Natural killer cell treated with Interleukin-12 subunit alpha and Interleukin-12 subunit beta and Interleukin-15 and Interleukin-18, amount 100 ng/mL, for 72 hours (primary cell): Measurements from ENCODE around the gene MFSD8. TPM values are rescaled to one million over a fixed set of nuclear protein-coding genes. Genes with fewer than 3 reads are reported as not detected.
A peak's percentile ranks its signal among the peaks of the same experiment; 100 is the strongest.
"Not testable (repeated sequence)": the region's sequence is repeated elsewhere in the genome, so short reads cannot be mapped to it uniquely, and the experiment has no call there.

ENCODE experiments used
- ATAC-seq, 2 donors: fragments of 150-1000 bp; cut with Tn5 transposase in 1 of 2; sonication (Bioruptor Pico), chemical (Tn5 transposase) in 1 of 2; 2 replicates each; pipeline ENCODE4 v1.10.0; 2021
- DNase-seq: peaks from one replicate; pipeline ENCODE4 v3.0.0; 2022; ENCODE audit warnings: low spot score
- H3K27ac Mint-ChIP-seq, 2 donors: 1 replicate in 1 of 2; 2 replicates in 1 of 2; pipeline ENCODE4 v1.8.0; 2022; ENCODE audit warnings: mixed read lengths in 2 of 2, mild to moderate bottlenecking in 1 of 2, moderate library complexity in 1 of 2
- H3K27me3 Mint-ChIP-seq, 2 donors: 1 replicate in 1 of 2; 2 replicates in 1 of 2; pipeline ENCODE4 v1.8.0; 2022; ENCODE audit warnings: mixed read lengths in 2 of 2
- H3K36me3 Mint-ChIP-seq: one replicate; pipeline ENCODE4 v1.8.0; 2022; ENCODE audit warnings: mixed read lengths
- H3K4me1 Mint-ChIP-seq, 2 donors: 1 replicate in 1 of 2; 2 replicates in 1 of 2; pipeline ENCODE4 v1.8.0; 2022; ENCODE audit warnings: low read depth in 2 of 2, mixed read lengths in 2 of 2, mild to moderate bottlenecking in 1 of 2
- H3K4me3 Mint-ChIP-seq: one replicate; pipeline ENCODE4 v1.8.0; 2022; ENCODE audit warnings: mixed read lengths
- H3K9me3 Mint-ChIP-seq: 2 replicates; pipeline ENCODE4 v1.8.0; 2022; ENCODE audit warnings: mixed read lengths
- total RNA-seq, 2 donors: library from RNA; stranded (reverse); gene quantifications; one replicate each; pipeline ENCODE4 v1.2.3, GENCODE V29; 2022

Gene MFSD8
- total RNA-seq, 2 donors from 2014 or later = 25.1 to 28.8 TPM

GRCh38 chr4:127968586-127968985, 3.6 kb upstream of the MFSD8 start:
- H3K9me3 Mint-ChIP-seq = no peaks in the 10 kb centered on the region
- H3K27me3 Mint-ChIP-seq = no peaks in the 10 kb centered on the region
- ATAC-seq (no peak), DNase-seq (no peak)
- H3K27ac Mint-ChIP-seq = peak overlapping the region in 1 of 2 donors; percentile 23
- H3K4me1 Mint-ChIP-seq = peaks cover 17 to 19% of the 10 kb centered on the region in 2 donors
- no peaks in the 10 kb centered on the region for H3K36me3 Mint-ChIP-seq
- H3K4me3 Mint-ChIP-seq = no peak overlapping the region

GRCh38 chr4:127967141-127967775, 2.3 kb upstream of the MFSD8 start:
- DNase-seq = no peak
- Mint-ChIP-seq H3K36me3 (peaks cover 5% of the 10 kb centered on the region), H3K27me3 (no peaks in the 10 kb centered on the region), H3K4me1 (peaks cover 26 to 28% of the 10 kb centered on the region in 2 donors), H3K27ac (no peak overlapping the region), H3K4me3 (peak overlapping the region; percentile 28), H3K9me3 (no peaks in the 10 kb centered on the region)
- ATAC-seq = no peak

GRCh38 chr4:127965803-127966175, 816 bp upstream of the MFSD8 start:
- Mint-ChIP-seq H3K27ac (peak overlapping the region; percentile 92 to 96), H3K9me3 (no peaks in the 10 kb centered on the region), H3K36me3 (peaks cover 5% of the 10 kb centered on the region), H3K4me3 (peak overlapping the region; percentile 95), H3K4me1 (peaks cover 26 to 28% of the 10 kb centered on the region in 2 donors), H3K27me3 (no peaks in the 10 kb centered on the region)
- DNase-seq (peak; percentile 63), ATAC-seq (peak; percentile 16 to 25)

GRCh38 chr4:127964426-127965061, 429 bp downstream of the MFSD8 start:
- H3K4me1 Mint-ChIP-seq = peaks cover 26 to 28% of the 10 kb centered on the region in 2 donors
- H3K27me3 Mint-ChIP-seq, H3K9me3 Mint-ChIP-seq, H3K36me3 Mint-ChIP-seq, DNase-seq: not testable (repeated sequence)
- peak in 1 of 2 donors; percentile 22 for ATAC-seq
- peak overlapping the region; percentile 92 to 96 for H3K27ac Mint-ChIP-seq
- H3K4me3 Mint-ChIP-seq = peak overlapping the region; percentile 95

- DNase-seq, H3K36me3 Mint-ChIP-seq, H3K9me3 Mint-ChIP-seq, H3K27me3 Mint-ChIP-seq, ATAC-seq: not testable (repeated sequence)
- Mint-ChIP-seq H3K4me3 (peak overlapping the region; percentile 86), H3K4me1 (peaks cover 26 to 30% of the 10 kb centered on the region in 2 donors), H3K27ac (peak overlapping the region in 1 of 2 donors; percentile 74)
These were observed 1.2 kb downstream of the MFSD8 start for GRCh38 chr4:127963633-127964398.

- ATAC-seq = no peak
- Mint-ChIP-seq H3K9me3 (no peaks in the 10 kb centered on the region), H3K36me3 (peaks cover 5% of the 10 kb centered on the region)
These were observed 5.2 kb downstream of the MFSD8 start for GRCh38 chr4:127959794-127960193.

GRCh38 chr4:127957105-127957504, 7.9 kb downstream of the MFSD8 start:
- no peak for ATAC-seq
- Mint-ChIP-seq H3K36me3 (no peaks in the 10 kb centered on the region), H3K4me1 (peaks cover 0 to 6% of the 10 kb centered on the region in 2 donors), H3K4me3 (no peak overlapping the region), H3K27me3 (no peaks in the 10 kb centered on the region), H3K27ac (no peak overlapping the region), H3K9me3 (no peaks in the 10 kb centered on the region)
- DNase-seq = no peak

More at GRCh38 chr4:127959794-127960193, 5.2 kb downstream of the MFSD8 start:
- H3K27me3 Mint-ChIP-seq = no peaks in the 10 kb centered on the region
- DNase-seq = no peak
- no peak overlapping the region for H3K4me3 Mint-ChIP-seq
- H3K27ac Mint-ChIP-seq = no peak overlapping the region
- peaks cover 9 to 16% of the 10 kb centered on the region in 2 donors for H3K4me1 Mint-ChIP-seq

GRCh38 chr4:127936974-127937373, 28.0 kb downstream of the MFSD8 start:
- peak overlapping the region in 1 of 2 donors; percentile 11 for H3K27ac Mint-ChIP-seq
- no peaks in the 10 kb centered on the region for H3K9me3 Mint-ChIP-seq
- H3K4me3 Mint-ChIP-seq = no peak overlapping the region
- DNase-seq (no peak), ATAC-seq (no peak)
- peaks cover 6% of the 10 kb centered on the region for H3K36me3 Mint-ChIP-seq
- peaks cover 0 to 3% of the 10 kb centered on the region in 2 donors for H3K4me1 Mint-ChIP-seq
- no peaks in the 10 kb centered on the region for H3K27me3 Mint-ChIP-seq

- not testable (repeated sequence) for H3K27me3 Mint-ChIP-seq, H3K9me3 Mint-ChIP-seq, H3K4me3 Mint-ChIP-seq, H3K36me3 Mint-ChIP-seq, DNase-seq, H3K4me1 Mint-ChIP-seq, H3K27ac Mint-ChIP-seq, ATAC-seq
These were observed 33.1 kb downstream of the MFSD8 start for GRCh38 chr4:127931836-127932235.

- ATAC-seq (no peak), DNase-seq (no peak)
- Mint-ChIP-seq H3K27ac (no peak overlapping the region), H3K4me1 (no peaks in the 10 kb centered on the region), H3K9me3 (peaks cover 3% of the 10 kb centered on the region), H3K4me3 (no peak overlapping the region), H3K27me3 (no peaks in the 10 kb centered on the region), H3K36me3 (peaks cover 7% of the 10 kb centered on the region)
These were observed 34.8 kb downstream of the MFSD8 start for GRCh38 chr4:127930175-127930574.

- H3K36me3 Mint-ChIP-seq = peaks cover 19% of the 10 kb centered on the region
- ATAC-seq, H3K9me3 Mint-ChIP-seq, H3K27ac Mint-ChIP-seq, H3K4me3 Mint-ChIP-seq, H3K4me1 Mint-ChIP-seq, H3K27me3 Mint-ChIP-seq, DNase-seq: not testable (repeated sequence)
These were observed 39.3 kb downstream of the MFSD8 start for GRCh38 chr4:127925720-127926119.

GRCh38 chr4:127922226-127922625, 42.7 kb downstream of the MFSD8 start:
- no peaks in the 10 kb centered on the region for H3K27me3 Mint-ChIP-seq
- no peak overlapping the region for H3K27ac Mint-ChIP-seq
- H3K9me3 Mint-ChIP-seq = peaks cover 3% of the 10 kb centered on the region
- peaks cover 0 to 6% of the 10 kb centered on the region in 2 donors for H3K4me1 Mint-ChIP-seq
- ATAC-seq (no peak), DNase-seq (no peak)
- no peak overlapping the region for H3K4me3 Mint-ChIP-seq
- peaks cover 19% of the 10 kb centered on the region for H3K36me3 Mint-ChIP-seq

- no peaks in the 10 kb centered on the region for H3K27me3 Mint-ChIP-seq
- ATAC-seq (no peak), DNase-seq (no peak)
- no peak overlapping the region for H3K27ac Mint-ChIP-seq
- no peak overlapping the region for H3K4me3 Mint-ChIP-seq
- peaks cover 0 to 6% of the 10 kb centered on the region in 2 donors for H3K4me1 Mint-ChIP-seq
- H3K9me3 Mint-ChIP-seq = no peaks in the 10 kb centered on the region
- peaks cover 15% of the 10 kb centered on the region for H3K36me3 Mint-ChIP-seq
These were observed 44.5 kb downstream of the MFSD8 start for GRCh38 chr4:127920521-127920920.

- H3K4me1 Mint-ChIP-seq = no peaks in the 10 kb centered on the region
- DNase-seq = no peak
- no peaks in the 10 kb centered on the region for H3K27me3 Mint-ChIP-seq
- H3K27ac Mint-ChIP-seq = no peak overlapping the region
- no peaks in the 10 kb centered on the region for H3K9me3 Mint-ChIP-seq
- H3K4me3 Mint-ChIP-seq = no peak overlapping the region
- ATAC-seq = no peak
- H3K36me3 Mint-ChIP-seq = no peaks in the 10 kb centered on the region
These were observed 47.8 kb downstream of the MFSD8 start for GRCh38 chr4:127917151-127917550.
